K562 (cell line): ENCODE measurements around the gene ZACN. TPM values are rescaled to one million over a fixed set of nuclear protein-coding genes. Genes with fewer than 3 reads are reported as not detected.
A peak's percentile ranks its signal among the peaks of the same experiment; 100 is the strongest.

ENCODE experiments used
- ADNP ChIP-seq: fragments of 200-800 bp; sonication (Bioruptor generic); IDR thresholded peaks from 2 replicates; pipeline ENCODE4 v1.6.1; 2016; ENCODE audit warnings: missing genetic modification characterization, missing compliant biosample characterization
- AFF4 ChIP-seq: sonication (generic); formaldehyde crosslinking; IDR thresholded peaks from 2 replicates; pipeline ENCODE4 v1.8.0; 2023; ENCODE audit warnings: mild to moderate bottlenecking, missing genetic modification reagents
- ARID4B ChIP-seq: sonication (generic); formaldehyde crosslinking; IDR thresholded peaks from 2 replicates; pipeline ENCODE4 v1.8.0; 2022; ENCODE audit warnings: mild to moderate bottlenecking, missing genetic modification reagents
- HDGF ChIP-seq: fragments of 450-650 bp; IDR thresholded peaks from 2 replicates; pipeline ENCODE4 v1.6.1; 2016
- KDM1A ChIP-seq, 2 experiments: fragments of 450-650 bp; IDR thresholded peaks; 2 replicates each; pipeline ENCODE4 v1.6.1; 2016; ENCODE audit warnings: mild to moderate bottlenecking in 2 of 2
- MEF2A ChIP-seq: IDR thresholded peaks from 2 replicates; pipeline ENCODE4 v1.6.1; 2011; ENCODE audit warnings: low read depth, mild to moderate bottlenecking, low read length, moderate library complexity; ENCODE audit not compliant: control insufficient read depth
- MLX ChIP-seq, 2 experiments: fragments of 450-650 bp in 1 of 2; sonication (generic) in 1 of 2; formaldehyde crosslinking; conservative IDR thresholded peaks; 2 replicates each; pipeline versions ENCODE4 v1.4.0 to v1.8.1; 2020 to 2022; ENCODE audit warnings: mild to moderate bottlenecking in 1 of 2, missing genetic modification reagents in 1 of 2
- MTA1 ChIP-seq: fragments of 450-650 bp; IDR thresholded peaks from 2 replicates; pipeline ENCODE4 v1.6.1; 2017; ENCODE audit warnings: borderline replicate concordance
- POLR3A ChIP-seq: IDR thresholded peaks from 2 replicates; pipeline ENCODE4 v1.6.1; 2011; ENCODE audit warnings: borderline replicate concordance, mild to moderate bottlenecking, moderate library complexity; ENCODE audit not compliant: insufficient read length, insufficient read depth; ENCODE audit errors: extremely low read depth
- RBM39 ChIP-seq: fragments of 200-400 bp; formaldehyde crosslinking; optimal IDR thresholded peaks from 2 replicates; pipeline ENCODE3; 2018; ENCODE audit warnings: low read depth, low read length
- STAG1 ChIP-seq: sonication (generic); formaldehyde crosslinking; IDR thresholded peaks from 2 replicates; pipeline ENCODE4 v1.5.0; 2020; ENCODE audit warnings: missing genetic modification reagents, borderline replicate concordance
- STAT5A ChIP-seq: IDR thresholded peaks from 2 replicates; pipeline ENCODE4 v1.6.1; 2012; ENCODE audit warnings: low read length, inconsistent platforms, borderline replicate concordance
- ZBTB9 ChIP-seq: fragments of 450-650 bp; formaldehyde crosslinking; IDR thresholded peaks from 2 replicates; pipeline ENCODE4 v1.4.0; 2020; ENCODE audit warnings: mild to moderate bottlenecking, moderate library complexity
- ZNF232 ChIP-seq: sonication (generic); formaldehyde crosslinking; IDR thresholded peaks from 2 replicates; pipeline ENCODE4 v1.8.0; 2022; ENCODE audit warnings: mild to moderate bottlenecking, missing genetic modification reagents
- ZNF24 ChIP-seq: fragments of 450-650 bp; IDR thresholded peaks from 2 replicates; pipeline ENCODE4 v1.6.1; 2016
- ZNF512 ChIP-seq: IDR thresholded peaks from 2 replicates; pipeline ENCODE4 v1.6.1; 2016; ENCODE audit warnings: missing genetic modification characterization, missing compliant biosample characterization
- polyA plus RNA-seq, 8 experiments: library from polyadenylated mRNA; depleted of rRNA in 4 of 8; stranded (reverse) in 5 of 8; unstranded in 3 of 8; fragments of >200 nt; fragmentation: Nextera tagmentation in 2 of 8; fragmentation: Illumina TruSeq in 1 of 8; extraction: Ambion mirVana in 2 of 8; extraction: Trizol in 1 of 8; gene quantifications; 2 replicates each; pipeline versions ENCODE4 v1.2.1 to v1.2.3, GENCODE V29; 2011 to 2014; ENCODE audit warnings: inconsistent platforms in 1 of 8, missing spikeins in 1 of 8
- total RNA-seq, 7 experiments: library from RNA; depleted of rRNA in 6 of 7; stranded (reverse); fragments of >200 nt in 6 of 7; fragmentation: Illumina TruSeq in 2 of 7; extraction: Trizol in 2 of 7; gene quantifications; 2 replicates each; pipeline versions ENCODE4 v1.2.1 to v1.2.3, GENCODE V29; 2011 to 2021; ENCODE audit warnings: low replicate concordance in 1 of 7

The ZACN gene
- total and polyA plus RNA-seq, 9 of the 15 experiments (the other 6 are each of a cell fraction or from before 2014, with no cell fraction given), result 0.07 TPM; not detected in 8

- TF ChIP-seq ZNF512, result peak; percentile 58
- TF ChIP-seq ZBTB9, result no peak
- TF ChIP-seq ADNP (tag), result no peak
- TF ChIP-seq ZNF24, result 0 out of 2 replicates have a peak, but pooled peaks have one; percentile 2
- no peak for TF ChIP-seq STAG1
- TF ChIP-seq MTA1, result peak; percentile 35; the same call in 1 of the 2 replicates
- no peak for TF ChIP-seq MEF2A
- TF ChIP-seq HDGF, result no peak
- no peak for TF ChIP-seq AFF4
- 0 out of 4 replicates have a peak, but pooled peaks of 1 of the 2 experiments have one; percentile 36 for TF ChIP-seq KDM1A (IDR thresholded peaks at IDR 0.05)
- no peak for TF ChIP-seq ZNF232 (CRISPR knock-in tag)
- TF ChIP-seq ARID4B (CRISPR knock-in tag), result no peak
- TF ChIP-seq STAT5A, result no peak
- no peak for TF ChIP-seq MLX (CRISPR knock-in tag; conservative IDR thresholded peaks at IDR 0.05)
- TF ChIP-seq POLR3A, result no peak
- no peak for TF ChIP-seq RBM39
- TF ChIP-seq, all 486 proteins: peak for 6
Observed at GRCh38 chr17:76123191-76123499, 44.2 kb downstream of the ZACN start (continued).
